HFFc6 (cell line): ENCODE measurements around the gene CXCL1. TPM values are rescaled to one million over a fixed set of nuclear protein-coding genes. Genes with fewer than 3 reads are reported as not detected.

Experiments
- DNase-seq: peaks from one replicate; pipeline ENCODE4 v3.0.0-alpha.2; 2018
- H3K27ac Mint-ChIP-seq: 2 replicates; pipeline ENCODE4 v1.8.0; 2020; ENCODE audit warnings: mild to moderate bottlenecking, mixed read lengths
- H3K27me3 Mint-ChIP-seq: 2 replicates; pipeline ENCODE4 v1.8.0; 2021; ENCODE audit warnings: mild to moderate bottlenecking, moderate library complexity, mixed read lengths; ENCODE audit not compliant: insufficient read depth
- H3K36me3 Mint-ChIP-seq: 2 replicates; pipeline ENCODE4 v1.8.0; 2021; ENCODE audit warnings: low read depth, mixed read lengths
- H3K4me1 Mint-ChIP-seq: 2 replicates; pipeline ENCODE4 v1.8.0; 2020; ENCODE audit warnings: low read depth, mixed read lengths
- H3K4me3 Mint-ChIP-seq: 2 replicates; pipeline ENCODE4 v1.8.0; 2020; ENCODE audit warnings: mild to moderate bottlenecking, moderate library complexity, mixed read lengths
- H3K9me3 Mint-ChIP-seq: 2 replicates; pipeline ENCODE4 v1.8.0; 2020; ENCODE audit warnings: mild to moderate bottlenecking, mixed read lengths
- long read RNA-seq: library from polyadenylated mRNA; unstranded; transcript quantifications from one replicate; pipeline ENCODE4 v2.0.0, GENCODE V29; 2019
- total RNA-seq, 6 experiments: library from RNA; stranded (reverse); fragmentation: NEBNext Ultra II Directional; extraction: Animal tissue kit (Norgen Biotek cat#: 25700); gene quantifications; 2 replicates in 1 of 6; 3 replicates in 5 of 6; pipeline ENCODE4 v1.2.3, GENCODE V29; 2021
- TF ChIP-seq, protein P1 (sequence below): fragments of 200-600 bp; sonication (generic); IDR thresholded peaks from 2 replicates; pipeline ENCODE4 v1.5.0; 2021; ENCODE audit warnings: antibody characterized with exemption, mild to moderate bottlenecking

Gene CXCL1
- total RNA-seq: 1 to 10 TPM in 5 of 6 experiments, under 1 TPM in 1; 0.71 to 5.0 (median 4.3) TPM
- long read RNA-seq: 0 reads

DNA sequence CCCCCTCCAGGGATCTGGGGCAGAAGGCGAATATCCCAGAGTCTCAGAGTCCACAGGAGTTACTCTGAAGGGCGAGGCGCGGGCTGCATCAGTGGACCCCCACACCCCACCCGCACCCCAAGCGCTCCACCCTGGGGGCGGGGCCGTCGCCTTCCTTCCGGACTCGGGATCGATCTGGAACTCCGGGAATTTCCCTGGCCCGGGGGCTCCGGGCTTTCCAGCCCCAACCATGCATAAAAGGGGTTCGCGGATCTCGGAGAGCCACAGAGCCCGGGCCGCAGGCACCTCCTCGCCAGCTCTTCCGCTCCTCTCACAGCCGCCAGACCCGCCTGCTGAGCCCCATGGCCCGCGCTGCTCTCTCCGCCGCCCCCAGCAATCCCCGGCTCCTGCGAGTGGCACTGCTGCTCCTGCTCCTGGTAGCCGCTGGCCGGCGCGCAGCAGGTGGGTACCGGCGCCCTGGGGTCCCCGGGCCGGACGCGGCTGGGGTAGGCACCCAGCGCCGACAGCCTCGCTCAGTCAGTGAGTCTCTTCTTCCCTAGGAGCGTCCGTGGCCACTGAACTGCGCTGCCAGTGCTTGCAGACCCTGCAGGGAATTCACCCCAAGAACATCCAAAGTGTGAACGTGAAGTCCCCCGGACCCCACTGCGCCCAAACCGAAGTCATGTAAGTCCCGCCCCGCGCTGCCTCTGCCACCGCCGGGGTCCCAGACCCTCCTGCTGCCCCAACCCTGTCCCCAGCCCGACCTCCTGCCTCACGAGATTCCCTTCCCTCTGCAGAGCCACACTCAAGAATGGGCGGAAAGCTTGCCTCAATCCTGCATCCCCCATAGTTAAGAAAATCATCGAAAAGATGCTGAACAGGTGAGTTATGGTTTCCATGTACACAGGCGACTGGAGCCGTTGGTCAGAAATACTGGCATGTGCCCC, at the start of gene CXCL1:
CXCL1 (plus strand) TSS at position 264 of the 926 bp plus-strand sequence; CDS start at position 342, 78 bp downstream.
- Mint-ChIP-seq H3K27me3 (peaks cover 2% of the 10 kb centered on the region; the same call in 1 of the 2 replicates), H3K4me3 (peak within 1 kb of the TSS; percentile 88)

GRCh38 chr4:73821325-73821724, 47.9 kb upstream of the CXCL1 start:
- H3K27me3 Mint-ChIP-seq: no peaks in the 10 kb centered on the region
- no peak overlapping the region for H3K4me3 Mint-ChIP-seq
- H3K27ac Mint-ChIP-seq: no peak overlapping the region
- H3K9me3 Mint-ChIP-seq: peaks cover 5% of the 10 kb centered on the region
- peaks cover 7% of the 10 kb centered on the region for H3K36me3 Mint-ChIP-seq
- peaks cover 27% of the 10 kb centered on the region for H3K4me1 Mint-ChIP-seq
- no peak for DNase-seq
- TF ChIP-seq, protein P1, sequence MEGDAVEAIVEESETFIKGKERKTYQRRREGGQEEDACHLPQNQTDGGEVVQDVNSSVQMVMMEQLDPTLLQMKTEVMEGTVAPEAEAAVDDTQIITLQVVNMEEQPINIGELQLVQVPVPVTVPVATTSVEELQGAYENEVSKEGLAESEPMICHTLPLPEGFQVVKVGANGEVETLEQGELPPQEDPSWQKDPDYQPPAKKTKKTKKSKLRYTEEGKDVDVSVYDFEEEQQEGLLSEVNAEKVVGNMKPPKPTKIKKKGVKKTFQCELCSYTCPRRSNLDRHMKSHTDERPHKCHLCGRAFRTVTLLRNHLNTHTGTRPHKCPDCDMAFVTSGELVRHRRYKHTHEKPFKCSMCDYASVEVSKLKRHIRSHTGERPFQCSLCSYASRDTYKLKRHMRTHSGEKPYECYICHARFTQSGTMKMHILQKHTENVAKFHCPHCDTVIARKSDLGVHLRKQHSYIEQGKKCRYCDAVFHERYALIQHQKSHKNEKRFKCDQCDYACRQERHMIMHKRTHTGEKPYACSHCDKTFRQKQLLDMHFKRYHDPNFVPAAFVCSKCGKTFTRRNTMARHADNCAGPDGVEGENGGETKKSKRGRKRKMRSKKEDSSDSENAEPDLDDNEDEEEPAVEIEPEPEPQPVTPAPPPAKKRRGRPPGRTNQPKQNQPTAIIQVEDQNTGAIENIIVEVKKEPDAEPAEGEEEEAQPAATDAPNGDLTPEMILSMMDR: no peak

More for the DNA sequence above, at the start of gene CXCL1:
- TF ChIP-seq, protein P1: peak; percentile 20; the same call in 1 of the 2 replicates
- peak within 1 kb of the TSS; percentile 26; the same call in 1 of the 2 replicates for H3K27ac Mint-ChIP-seq
- no peak for DNase-seq
- no peaks in the 10 kb centered on the region; the same call in 1 of the 2 replicates for H3K36me3 Mint-ChIP-seq
- H3K4me1 Mint-ChIP-seq: peaks cover 33% of the 10 kb centered on the region
- no peaks in the 10 kb centered on the region for H3K9me3 Mint-ChIP-seq

- peaks cover 17% of the 10 kb centered on the region for H3K4me1 Mint-ChIP-seq
- TF ChIP-seq, protein P1: no peak
- peaks cover 5% of the 10 kb centered on the region for H3K9me3 Mint-ChIP-seq
- H3K4me3 Mint-ChIP-seq: no peak overlapping the region
- H3K27me3 Mint-ChIP-seq: no peaks in the 10 kb centered on the region
- H3K27ac Mint-ChIP-seq: no peak overlapping the region
- no peak for DNase-seq
- H3K36me3 Mint-ChIP-seq: peaks cover 11% of the 10 kb centered on the region
Observed at GRCh38 chr4:73822389-73822788, 46.8 kb upstream of the CXCL1 start.

- TF ChIP-seq, protein P1: no peak
- no peaks in the 10 kb centered on the region for H3K27me3 Mint-ChIP-seq
- no peak for DNase-seq
- peaks cover 14% of the 10 kb centered on the region for H3K4me1 Mint-ChIP-seq
- H3K9me3 Mint-ChIP-seq: peaks cover 5% of the 10 kb centered on the region
- H3K27ac Mint-ChIP-seq: no peak overlapping the region
- peaks cover 14% of the 10 kb centered on the region for H3K36me3 Mint-ChIP-seq
- no peak overlapping the region for H3K4me3 Mint-ChIP-seq
Observed at GRCh38 chr4:73822812-73823504, 46.2 kb upstream of the CXCL1 start.

- TF ChIP-seq, protein P1: no peak
- Mint-ChIP-seq H3K9me3 (peaks cover 5% of the 10 kb centered on the region), H3K4me3 (no peak overlapping the region), H3K4me1 (peaks cover 15% of the 10 kb centered on the region), H3K27ac (no peak overlapping the region), H3K27me3 (no peaks in the 10 kb centered on the region), H3K36me3 (peaks cover 14% of the 10 kb centered on the region)
- no peak for DNase-seq
Observed at GRCh38 chr4:73823760-73824159, 45.4 kb upstream of the CXCL1 start.
